GOT3 (cell line): ENCODE measurements around the gene CTNND2.

Source experiments
- DNase-seq: peaks from one replicate; lab custom pipeline; 2025; ENCODE audit warnings: mixed read lengths; lab: John Stamatoyannopoulos, UW

Gene CTNND2

DNA sequence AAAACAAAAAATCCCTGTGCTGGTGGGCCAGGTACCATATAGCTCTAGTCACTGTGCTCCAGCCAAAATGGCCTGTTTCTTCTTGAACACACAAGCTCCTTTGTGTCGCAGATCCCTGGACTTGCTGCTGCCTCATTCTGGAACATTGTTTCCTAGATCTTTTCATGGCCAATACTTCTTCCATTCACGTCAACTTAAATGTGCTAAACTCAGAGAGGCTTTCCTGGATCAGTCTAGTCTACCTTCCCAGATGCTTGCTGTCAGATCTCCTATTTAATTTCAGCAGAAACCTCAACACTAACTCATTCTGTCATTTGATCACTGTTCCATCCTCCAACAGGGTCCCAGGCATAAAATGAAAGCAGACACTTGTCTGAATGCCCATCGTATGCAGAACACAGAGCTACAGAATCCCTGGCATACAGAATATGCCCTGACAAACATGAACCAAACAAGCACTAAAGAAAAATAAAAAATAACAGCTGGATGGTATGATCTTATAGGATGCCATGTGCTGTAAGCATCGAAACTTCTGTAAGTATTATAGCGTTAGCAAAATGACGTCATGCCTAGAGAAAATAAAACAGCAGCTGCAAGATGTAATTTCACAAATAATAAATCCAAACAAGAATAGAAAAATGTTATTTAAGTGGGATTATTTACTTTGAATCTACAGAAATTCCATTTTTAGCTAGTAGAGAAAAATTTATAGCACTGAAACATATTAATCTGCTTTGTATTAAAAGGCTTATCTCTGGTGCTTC, 739.5 kb downstream of the CTNND2 start:
- DNase-seq = no peak

- no peak for DNase-seq
These were observed 747.1 kb downstream of the CTNND2 start for GRCh38 chr5:11157132-11157531.

GRCh38 chr5:11153670-11154382, 750.4 kb downstream of the CTNND2 start:
- no peak for DNase-seq

DNA sequence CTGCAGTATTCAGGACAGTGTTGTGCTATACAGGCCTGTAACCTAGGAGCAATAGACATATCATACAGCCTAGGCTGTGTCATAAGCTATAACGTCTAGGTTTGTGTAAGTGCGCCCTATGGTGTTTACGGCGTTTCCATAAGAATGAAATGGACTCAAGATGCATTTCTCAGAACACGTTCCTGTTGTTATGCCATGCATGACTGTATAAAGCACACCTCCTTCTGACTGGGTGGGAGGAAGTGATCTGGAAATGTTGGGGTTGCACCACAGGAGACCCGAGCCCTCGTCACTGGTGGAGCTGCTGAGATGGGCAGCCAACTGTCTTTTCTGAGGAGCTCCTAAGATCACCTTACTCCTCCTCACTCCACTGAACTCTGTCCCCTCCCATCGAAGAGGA, 751.9 kb downstream of the CTNND2 start:
- no peak for DNase-seq

DNA sequence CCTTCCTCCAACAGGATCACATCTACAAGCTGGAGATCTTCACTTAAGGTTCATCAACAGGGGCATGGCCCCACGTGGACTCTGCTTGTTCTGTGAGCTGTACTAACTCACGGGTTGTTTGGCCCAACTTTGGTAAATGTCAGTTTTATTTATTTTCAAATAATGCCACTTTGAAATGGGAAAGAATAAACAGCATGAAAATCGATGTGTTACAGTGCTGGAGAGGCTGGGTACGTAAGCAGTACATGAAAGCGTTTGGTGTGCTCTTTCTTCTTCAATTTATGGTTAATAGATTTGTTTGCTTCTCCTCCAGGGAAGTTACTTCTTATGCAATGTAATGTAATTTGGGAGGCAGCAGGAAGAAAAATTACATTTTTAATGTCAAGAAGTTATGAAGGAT, 753.3 kb downstream of the CTNND2 start:
- DNase-seq = no peak

- no peak for DNase-seq
These were observed 755.3 kb downstream of the CTNND2 start for GRCh38 chr5:11148810-11149539.

DNA sequence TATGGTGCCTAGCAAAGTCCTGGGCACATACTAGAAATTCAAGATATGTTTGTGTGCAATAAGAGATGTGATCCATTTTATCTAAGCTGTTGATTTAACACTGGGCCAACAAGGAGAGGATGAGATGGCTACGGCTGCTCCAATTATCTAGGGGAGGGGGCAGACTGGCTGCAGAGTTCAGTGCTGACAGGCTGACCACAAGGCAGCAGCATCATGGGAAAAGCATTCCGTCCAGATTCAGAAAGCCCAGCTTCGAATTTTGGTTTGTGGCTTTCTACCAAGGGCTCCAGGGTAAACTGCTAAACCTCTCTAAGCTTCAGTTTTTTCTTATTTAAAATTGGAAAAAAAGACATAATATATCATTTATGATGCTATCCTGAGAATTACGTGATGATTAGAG, 758.1 kb downstream of the CTNND2 start:
- no peak for DNase-seq

DNA sequence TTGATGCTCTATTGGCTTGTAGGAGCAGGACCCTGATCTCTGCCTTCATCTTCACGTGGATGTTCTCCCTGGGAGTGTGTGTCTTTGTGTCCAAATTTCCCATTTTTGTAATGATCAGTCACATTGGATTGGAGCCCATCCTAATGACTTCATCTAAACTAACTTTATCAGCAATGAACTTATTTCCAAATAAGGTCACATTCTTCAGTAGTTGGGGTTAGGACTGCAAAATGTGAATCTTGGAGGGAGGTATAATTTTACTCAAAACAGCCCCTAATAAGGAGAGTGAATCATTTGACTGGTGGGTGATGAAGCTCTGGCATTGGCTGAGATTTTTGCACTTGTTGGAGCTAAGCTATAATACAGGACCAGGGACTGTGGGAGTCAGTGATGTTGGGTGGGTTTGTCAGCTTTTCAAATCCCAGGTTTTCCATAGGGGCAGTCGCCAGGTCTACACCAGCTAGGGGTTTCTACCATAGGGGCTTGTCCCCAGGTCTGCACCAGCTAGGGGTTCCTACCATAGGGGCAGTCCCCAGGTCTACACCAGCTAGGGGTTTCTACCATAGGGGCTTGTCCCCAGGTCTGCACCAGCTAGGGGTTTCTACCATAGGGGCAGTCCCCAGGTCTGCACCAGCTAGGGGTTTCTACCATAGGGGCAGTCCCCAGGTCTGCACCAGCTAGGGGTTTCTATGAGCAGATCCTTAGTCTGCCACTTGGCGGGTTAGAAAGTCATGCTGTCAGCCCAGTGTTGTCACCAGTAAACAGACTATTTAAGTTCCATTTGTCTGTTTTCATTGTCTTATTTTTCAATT, 760.6 kb downstream of the CTNND2 start:
- DNase-seq = no peak

- no peak for DNase-seq
These were observed 764.9 kb downstream of the CTNND2 start for GRCh38 chr5:11139217-11139865.

- DNase-seq = no peak
These were observed 774.1 kb downstream of the CTNND2 start for GRCh38 chr5:11130131-11130530.

DNA sequence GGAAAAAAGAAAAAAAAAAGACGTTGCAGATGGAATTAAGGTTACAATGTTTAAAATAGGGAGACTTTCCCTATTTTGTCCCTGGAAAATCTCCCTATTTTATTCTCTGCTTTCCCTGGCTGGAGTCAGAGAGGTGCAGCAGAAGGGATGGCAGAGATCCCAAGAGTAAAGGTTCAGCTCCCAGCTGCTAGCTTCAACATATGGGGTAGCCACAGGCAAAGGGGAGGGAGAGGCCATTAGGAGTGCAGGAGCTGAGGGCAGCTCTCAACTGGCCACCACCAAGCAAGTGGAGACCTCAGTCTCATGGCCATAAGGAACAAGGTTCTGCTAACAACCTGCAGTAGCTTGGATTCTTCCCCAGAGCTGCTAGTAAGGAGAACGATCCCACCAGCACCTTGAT, 776.2 kb downstream of the CTNND2 start:
- DNase-seq = no peak

DNA sequence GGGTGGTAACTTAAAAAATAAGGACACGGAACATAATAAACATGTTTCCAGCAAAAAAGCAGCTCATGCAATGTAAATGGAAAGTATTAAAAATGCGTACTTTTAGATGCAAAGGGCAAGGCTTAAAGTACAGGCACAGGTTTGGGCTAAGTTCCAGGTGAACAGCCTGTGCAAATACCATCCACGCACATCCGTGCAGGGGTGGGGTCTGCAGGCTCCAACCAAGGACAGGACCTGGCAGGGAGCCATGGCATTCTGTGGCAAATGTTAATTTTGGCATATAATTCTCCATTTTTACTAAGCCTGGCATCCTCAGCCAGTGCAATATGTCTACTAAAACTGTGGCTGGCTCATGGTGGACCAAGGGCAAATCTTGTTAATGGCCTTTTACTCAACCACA, 777.4 kb downstream of the CTNND2 start:
- no peak for DNase-seq

GRCh38 chr5:11121885-11122284, 782.4 kb downstream of the CTNND2 start:
- no peak for DNase-seq

- DNase-seq = no peak
These were observed 794.1 kb downstream of the CTNND2 start for GRCh38 chr5:11110128-11110527.

- DNase-seq = no peak
These were observed 798.5 kb downstream of the CTNND2 start for GRCh38 chr5:11105696-11106095.

DNA sequence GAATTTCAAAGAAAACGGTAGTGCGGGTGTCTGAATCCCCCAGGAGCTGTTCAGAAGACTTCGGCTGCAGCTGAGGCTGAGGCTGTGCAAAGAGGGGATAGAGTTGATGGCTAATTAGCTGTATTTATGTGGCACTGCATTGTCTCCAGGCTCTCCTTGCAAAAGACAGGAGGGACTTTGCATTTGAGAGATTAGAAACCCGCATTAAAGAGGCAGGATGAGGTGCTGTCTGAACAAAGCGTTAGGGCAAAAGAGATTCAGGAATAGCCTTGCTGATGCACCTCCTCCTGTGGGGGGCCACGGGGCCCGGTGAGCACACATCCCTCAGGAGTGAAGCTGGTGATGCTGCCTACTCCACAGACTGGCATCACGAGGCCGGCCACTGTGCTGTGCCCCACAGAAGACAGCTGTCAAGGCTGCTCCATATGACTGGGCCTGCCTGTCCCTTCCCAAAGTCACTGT, 799.6 kb downstream of the CTNND2 start:
- DNase-seq = no peak

GRCh38 chr5:11104210-11104609, 800.0 kb downstream of the CTNND2 start:
- no peak for DNase-seq

- DNase-seq = no peak
These were observed 820.1 kb downstream of the CTNND2 start for GRCh38 chr5:11084111-11084510.

- no peak for DNase-seq
These were observed 821.8 kb downstream of the CTNND2 start for GRCh38 chr5:11082404-11082945.

DNA sequence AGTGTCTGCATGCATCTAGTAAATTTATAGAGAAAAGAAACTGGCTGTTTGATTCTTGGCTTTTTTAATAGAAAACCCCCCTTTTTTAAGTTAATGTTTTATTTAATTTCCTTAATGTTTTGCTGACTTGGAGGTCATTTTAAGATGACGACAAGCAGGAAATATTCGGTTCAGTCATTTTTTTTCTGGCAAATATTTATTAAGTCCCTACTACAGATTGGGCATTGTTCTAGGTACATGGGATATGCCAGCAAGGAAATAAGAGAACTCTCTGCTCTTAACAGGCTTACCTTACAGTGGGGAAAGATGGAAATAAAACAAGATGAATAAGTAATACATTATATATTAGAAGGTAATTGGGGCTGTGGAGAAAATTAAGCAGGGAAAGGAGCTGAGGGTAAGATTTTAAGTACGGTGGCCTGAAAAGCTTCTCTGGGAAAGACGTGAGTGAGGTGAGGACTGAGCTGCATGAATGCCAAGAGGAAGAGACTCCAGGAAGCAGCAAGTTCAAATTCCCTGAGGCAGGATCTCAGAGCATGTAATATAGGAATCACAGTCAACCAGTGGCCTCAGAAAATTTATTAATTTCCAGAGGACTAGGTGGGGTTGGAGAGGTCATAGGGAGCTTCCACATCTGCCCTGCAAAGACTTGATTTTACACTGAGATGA, 827.2 kb downstream of the CTNND2 start:
- DNase-seq = no peak
